GM21367 (cell line): ENCODE measurements around the gene EXOC4.
"Not testable (repeated sequence)": the region's sequence is repeated elsewhere in the genome, so short reads cannot be mapped to it uniquely, and the experiment has no call there.

ENCODE experiments used
- ATAC-seq: cut with Tn5 transposase; IDR thresholded peaks from one replicate; pipeline ENCODE4 v1.9.1; 2021; ENCODE audit not compliant: unreplicated experiment

The EXOC4 gene

GRCh38 chr7:133313575-133313974 lies 60.7 kb downstream of the EXOC4 start:
- no peak for ATAC-seq

- no peak for ATAC-seq
Measured at GRCh38 chr7:133314084-133314483, 61.2 kb downstream of the EXOC4 start.

GRCh38 chr7:133315332-133316040 lies 62.6 kb downstream of the EXOC4 start:
- no peak for ATAC-seq

- ATAC-seq = no peak
Measured at GRCh38 chr7:133319842-133320241, 67.0 kb downstream of the EXOC4 start.

- ATAC-seq = no peak
Measured at GRCh38 chr7:133320891-133321290, 68.0 kb downstream of the EXOC4 start.

- not testable (repeated sequence) for ATAC-seq
Measured at GRCh38 chr7:133321366-133321765, 68.5 kb downstream of the EXOC4 start.

- ATAC-seq = not testable (repeated sequence)
Measured at GRCh38 chr7:133326745-133327144, 73.9 kb downstream of the EXOC4 start.

- ATAC-seq = not testable (repeated sequence)
Measured at GRCh38 chr7:133328021-133328420, 75.1 kb downstream of the EXOC4 start.

- ATAC-seq = no peak
Measured at GRCh38 chr7:133330085-133330484, 77.2 kb downstream of the EXOC4 start.

- no peak for ATAC-seq
Measured at GRCh38 chr7:133331861-133332260, 79.0 kb downstream of the EXOC4 start.

- no peak for ATAC-seq
Measured at GRCh38 chr7:133339772-133340171, 86.9 kb downstream of the EXOC4 start.

GRCh38 chr7:133344275-133344674 lies 91.4 kb downstream of the EXOC4 start:
- no peak for ATAC-seq

- no peak for ATAC-seq
Measured at GRCh38 chr7:133345690-133346421, 93.0 kb downstream of the EXOC4 start.

GRCh38 chr7:133348250-133348649 lies 95.4 kb downstream of the EXOC4 start:
- ATAC-seq = no peak

GRCh38 chr7:133349101-133349500 lies 96.2 kb downstream of the EXOC4 start:
- ATAC-seq = no peak

GRCh38 chr7:133352430-133352829 lies 99.6 kb downstream of the EXOC4 start:
- no peak for ATAC-seq

- no peak for ATAC-seq
Measured at GRCh38 chr7:133353775-133354174, 100.9 kb downstream of the EXOC4 start.

GRCh38 chr7:133354546-133355324 lies 101.9 kb downstream of the EXOC4 start:
- no peak for ATAC-seq

- no peak for ATAC-seq
Measured at GRCh38 chr7:133355325-133355708, 102.4 kb downstream of the EXOC4 start.

- ATAC-seq = no peak
Measured at GRCh38 chr7:133355822-133356221, 102.9 kb downstream of the EXOC4 start.

- no peak for ATAC-seq
Measured at GRCh38 chr7:133358708-133359107, 105.8 kb downstream of the EXOC4 start.

GRCh38 chr7:133359449-133359848 lies 106.6 kb downstream of the EXOC4 start:
- no peak for ATAC-seq
